Measurements from ENCODE around the gene PLXNA4. TPM values are rescaled to one million over a fixed set of nuclear protein-coding genes. Genes with fewer than 3 reads are reported as not detected.

PLXNA4 gene
- total and polyA plus RNA-seq, 2 donors (not counting 1 experiment from before 2014, with no cell fraction given): not detected

- Histone ChIP-seq H3K9me3 (ENCODE audit: control extremely low read depth in 1 of 3, control insufficient read depth in 2 of 3, insufficient read depth in 1 of 3, low read length in 2 of 3) (peaks cover 0 to 4% (median 0%) of the 10 kb centered on the region in 3 donors), H3K9ac (ENCODE audit: low read length) (no peak overlapping the region), H3K36me3 (replicated peaks in 1 of 2; ENCODE audit: control extremely low read depth in 1 of 2, control insufficient read depth in 1 of 2, extremely low read depth in 1 of 2, insufficient read depth in 2 of 2, low read length in 1 of 2) (no peaks in the 10 kb centered on the region), H3K4me2 (replicated peaks; ENCODE audit: low read depth, low read length, poor library complexity, severe bottlenecking) (no peak overlapping the region), H3K79me2 (ENCODE audit: control insufficient read depth, insufficient read depth, low read length) (no peaks in the 10 kb centered on the region), H3K27me3 (replicated peaks in 1 of 4; ENCODE audit: control extremely low read depth in 1 of 4, control insufficient read depth in 3 of 4, insufficient read depth in 4 of 4, low read length in 3 of 4) (no peaks in the 10 kb centered on the region), H3K4me1 (ENCODE audit: control insufficient read depth in 2 of 2, insufficient read depth in 2 of 2, low read length in 2 of 2) (no peaks in the 10 kb centered on the region), H3K4me3 (ENCODE audit: control extremely low read depth in 1 of 5, extremely low read depth in 1 of 5, insufficient read depth in 1 of 5, low read depth in 2 of 5, low read length in 4 of 5) (no peak overlapping the region), H4K20me1 (ENCODE audit: control insufficient read depth, insufficient read depth, low read length, poor library complexity, severe bottlenecking) (no peaks in the 10 kb centered on the region), H2AFZ (ENCODE audit: insufficient read depth, low read depth, low read length, poor library complexity, severe bottlenecking) (no peak overlapping the region), H3K27ac (ENCODE audit: low read length in 2 of 2) (no peak overlapping the region)
- intact Hi-C loops (cut with micrococcal nuclease): no loop called here
- Mint-ChIP-seq H3K9me3 (ENCODE audit: insufficient read depth) (no peaks in the 10 kb centered on the region), H3K27ac (no peak overlapping the region), H3K27me3 (peaks cover 2% of the 10 kb centered on the region), H3K4me1 (no peaks in the 10 kb centered on the region), H3K4me3 (no peak overlapping the region)
- ATAC-seq (ENCODE audit: low read depth) (no peak), DNase-seq (no peak)
- ChIA-PET POLR2A (no interaction called here), CTCF (no interaction called here)
- 100% methylated on average over 2 of the region's 2 CpGs for WGBS (ENCODE audit: insufficient coverage)
- TF ChIP-seq EZH2 (IDR thresholded peaks at IDR 0.05; ENCODE audit: borderline replicate concordance, insufficient read depth, low read depth, low read length, poor library complexity, severe bottlenecking): no peak
- no peak for TF ChIP-seq CTCF (IDR thresholded peaks at IDR 0.05)
These were observed 437.5 kb downstream of the PLXNA4 start for GRCh38 chr7:132138817-132139216.

GRCh38 chr7:132137681-132138080 lies 438.6 kb downstream of the PLXNA4 start:
- no peak overlapping the region for H3K4me3 Mint-ChIP-seq
- Histone ChIP-seq H3K4me2 (replicated peaks; ENCODE audit: low read depth, low read length, poor library complexity, severe bottlenecking) (no peak overlapping the region), H3K9me3 (ENCODE audit: control extremely low read depth in 1 of 3, control insufficient read depth in 2 of 3, insufficient read depth in 1 of 3, low read length in 2 of 3) (peaks cover 0 to 7% (median 0%) of the 10 kb centered on the region in 3 donors), H3K36me3 (replicated peaks in 1 of 2; ENCODE audit: control extremely low read depth in 1 of 2, control insufficient read depth in 1 of 2, extremely low read depth in 1 of 2, insufficient read depth in 2 of 2, low read length in 1 of 2) (no peaks in the 10 kb centered on the region), H2AFZ (ENCODE audit: insufficient read depth, low read depth, low read length, poor library complexity, severe bottlenecking) (no peak overlapping the region), H3K27me3 (replicated peaks in 1 of 4; ENCODE audit: control extremely low read depth in 1 of 4, control insufficient read depth in 3 of 4, insufficient read depth in 4 of 4, low read length in 3 of 4) (no peaks in the 10 kb centered on the region), H4K20me1 (ENCODE audit: control insufficient read depth, insufficient read depth, low read length, poor library complexity, severe bottlenecking) (no peaks in the 10 kb centered on the region), H3K4me1 (ENCODE audit: control insufficient read depth in 2 of 2, insufficient read depth in 2 of 2, low read length in 2 of 2) (no peaks in the 10 kb centered on the region), H3K9ac (ENCODE audit: low read length) (no peak overlapping the region), H3K27ac (ENCODE audit: low read length in 2 of 2) (no peak overlapping the region), H3K79me2 (ENCODE audit: control insufficient read depth, insufficient read depth, low read length) (no peaks in the 10 kb centered on the region), H3K4me3 (ENCODE audit: control extremely low read depth in 1 of 5, extremely low read depth in 1 of 5, insufficient read depth in 1 of 5, low read depth in 2 of 5, low read length in 4 of 5) (no peak overlapping the region)
- intact Hi-C loops (cut with micrococcal nuclease): no loop called here
- ATAC-seq (ENCODE audit: low read depth): no peak
- H3K4me1 Mint-ChIP-seq: no peaks in the 10 kb centered on the region
- no peak overlapping the region for H3K27ac Mint-ChIP-seq
- POLR2A ChIA-PET: no interaction called here
- CTCF ChIA-PET: no interaction called here
- H3K9me3 Mint-ChIP-seq (ENCODE audit: insufficient read depth): no peaks in the 10 kb centered on the region
- no peak for DNase-seq
- H3K27me3 Mint-ChIP-seq: peaks cover 2% of the 10 kb centered on the region
- 92% methylated on average over 5 of the region's 5 CpGs for WGBS (ENCODE audit: insufficient coverage)
- TF ChIP-seq CTCF (IDR thresholded peaks at IDR 0.05): no peak
- no peak for TF ChIP-seq EZH2 (IDR thresholded peaks at IDR 0.05; ENCODE audit: borderline replicate concordance, insufficient read depth, low read depth, low read length, poor library complexity, severe bottlenecking)

Measured in B cell (primary cell).